ENCODE measurements around the gene CSMD2. TPM values are rescaled to one million over a fixed set of nuclear protein-coding genes. Genes with fewer than 3 reads are reported as not detected.

Gene CSMD2
- total and polyA plus RNA-seq, 12 donors: 0.35 to 5.1 (median 1.5) TPM

DNA sequence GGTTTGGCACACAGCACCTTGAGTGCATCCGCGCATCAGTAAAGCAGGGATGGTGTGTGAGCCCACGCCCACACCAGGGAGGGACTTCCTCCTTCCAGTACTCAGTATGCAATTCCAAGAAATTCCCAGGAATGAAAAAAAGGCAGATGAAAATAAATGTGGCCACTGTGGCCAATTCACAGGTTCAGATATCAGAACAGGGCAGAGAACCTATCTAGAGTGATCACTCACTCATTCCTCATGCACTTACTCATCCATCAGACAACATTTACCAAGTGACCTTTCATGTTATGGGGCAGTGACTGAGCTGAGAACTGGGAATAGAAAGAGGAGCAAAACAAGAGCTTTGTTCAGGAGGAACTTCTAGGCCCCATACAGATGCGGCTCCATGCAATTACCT lies 578.9 kb downstream of the CSMD2 start:
- no peaks in the 10 kb centered on the region for H3K27me3 ChIP-seq
- intact Hi-C loops (cut with DNase I): no loop called here

DNA sequence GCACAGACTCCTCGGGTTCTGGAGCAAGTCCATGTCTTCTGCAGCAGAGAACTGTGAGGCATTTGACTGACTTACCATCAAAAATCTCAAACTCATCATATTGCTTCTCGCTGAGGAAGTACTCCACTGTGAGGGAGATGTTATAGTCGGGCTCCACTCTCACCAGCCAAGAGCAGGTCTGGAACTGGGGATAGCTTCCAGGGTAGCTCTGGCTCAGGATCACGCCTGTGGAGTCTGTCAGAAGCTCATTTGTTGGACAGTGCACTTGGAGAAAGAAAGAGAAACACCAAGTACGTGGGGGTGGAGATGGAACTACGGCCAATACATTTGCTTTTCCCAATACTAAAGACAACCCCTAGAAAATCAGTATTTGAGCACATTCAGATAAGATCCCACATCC lies 581.5 kb downstream of the CSMD2 start:
- no peaks in the 10 kb centered on the region for H3K9me3 ChIP-seq (replicated peaks in 1 of 3)
- H3K27ac ChIP-seq: no peak overlapping the region
- no peaks in the 10 kb centered on the region for H3K27me3 ChIP-seq
- TF ChIP-seq POLR2A (IDR thresholded peaks at IDR 0.05): no peak
- TF ChIP-seq, protein P1, sequence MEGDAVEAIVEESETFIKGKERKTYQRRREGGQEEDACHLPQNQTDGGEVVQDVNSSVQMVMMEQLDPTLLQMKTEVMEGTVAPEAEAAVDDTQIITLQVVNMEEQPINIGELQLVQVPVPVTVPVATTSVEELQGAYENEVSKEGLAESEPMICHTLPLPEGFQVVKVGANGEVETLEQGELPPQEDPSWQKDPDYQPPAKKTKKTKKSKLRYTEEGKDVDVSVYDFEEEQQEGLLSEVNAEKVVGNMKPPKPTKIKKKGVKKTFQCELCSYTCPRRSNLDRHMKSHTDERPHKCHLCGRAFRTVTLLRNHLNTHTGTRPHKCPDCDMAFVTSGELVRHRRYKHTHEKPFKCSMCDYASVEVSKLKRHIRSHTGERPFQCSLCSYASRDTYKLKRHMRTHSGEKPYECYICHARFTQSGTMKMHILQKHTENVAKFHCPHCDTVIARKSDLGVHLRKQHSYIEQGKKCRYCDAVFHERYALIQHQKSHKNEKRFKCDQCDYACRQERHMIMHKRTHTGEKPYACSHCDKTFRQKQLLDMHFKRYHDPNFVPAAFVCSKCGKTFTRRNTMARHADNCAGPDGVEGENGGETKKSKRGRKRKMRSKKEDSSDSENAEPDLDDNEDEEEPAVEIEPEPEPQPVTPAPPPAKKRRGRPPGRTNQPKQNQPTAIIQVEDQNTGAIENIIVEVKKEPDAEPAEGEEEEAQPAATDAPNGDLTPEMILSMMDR (IDR thresholded peaks at IDR 0.05): no peak
- intact Hi-C loops (cut with DNase I): no loop called here
- no peaks in the 10 kb centered on the region for H3K36me3 ChIP-seq (replicated peaks in 1 of 2)
- no peak overlapping the region for H3K4me3 ChIP-seq
- WGBS, 4 donors: 81 to 89% (median 83%) methylated on average over 6 of the region's 6 CpGs
- no peaks in the 10 kb centered on the region for H3K4me1 ChIP-seq (replicated peaks in 1 of 2)
- DNase-seq: no peak

More for the DNA sequence above, 578.9 kb downstream of the CSMD2 start:
- H3K4me1 ChIP-seq (replicated peaks in 1 of 2): no peaks in the 10 kb centered on the region
- no peak for DNase-seq
- no peak overlapping the region for H3K27ac ChIP-seq
- no peaks in the 10 kb centered on the region for H3K9me3 ChIP-seq (replicated peaks in 1 of 3)
- TF ChIP-seq, protein P1 (IDR thresholded peaks at IDR 0.05): no peak
- no peaks in the 10 kb centered on the region for H3K36me3 ChIP-seq (replicated peaks in 1 of 2)
- H3K4me3 ChIP-seq: no peak overlapping the region
- WGBS, 4 donors: 82 to 98% (median 95%) methylated on average over 3 to 4 of the region's 4 CpGs

DNA sequence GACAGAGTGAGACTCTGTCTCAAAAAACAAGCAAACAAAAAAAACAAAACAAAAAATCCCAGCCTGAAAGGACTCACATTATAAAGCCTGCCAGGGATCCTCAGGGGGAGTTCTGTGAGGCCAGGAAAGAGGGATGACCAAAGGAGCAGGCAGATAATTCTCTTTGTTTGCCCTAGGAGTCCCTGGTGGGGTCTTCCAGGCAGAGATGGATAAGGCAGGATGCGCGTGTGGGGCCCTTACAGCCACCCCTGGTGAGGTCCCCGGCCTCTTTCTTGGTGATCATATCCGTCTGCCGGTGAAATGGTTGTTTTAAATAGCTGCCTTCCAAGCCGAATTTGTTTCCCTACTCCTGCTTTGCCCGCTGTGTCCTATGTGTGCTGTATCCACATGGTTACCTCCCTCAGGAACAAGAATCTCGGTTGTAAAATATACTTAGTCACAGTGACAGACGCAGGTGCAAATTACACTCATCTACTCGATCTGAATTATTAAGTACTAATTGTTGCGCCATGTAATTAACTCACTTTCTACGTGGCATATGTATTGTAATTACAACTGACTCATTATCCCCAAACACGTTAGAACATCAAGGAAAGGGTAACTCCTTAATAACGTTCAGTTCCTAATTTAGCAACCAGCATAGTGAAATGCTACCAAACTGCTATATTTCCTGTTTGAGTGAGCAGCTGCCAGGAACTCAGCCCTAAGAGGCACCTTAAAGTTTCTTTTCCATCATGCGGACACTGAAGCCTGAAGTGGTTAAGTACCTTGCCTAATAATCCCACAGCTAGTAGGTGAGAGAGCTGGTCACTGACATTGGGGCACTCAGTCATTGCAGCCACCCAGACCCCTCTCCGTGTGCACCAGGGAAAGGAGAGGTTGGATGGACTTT lies 586.2 kb downstream of the CSMD2 start:
- Histone ChIP-seq H3K4me3 (no peak overlapping the region), H3K27ac (no peak overlapping the region), H3K4me1 (replicated peaks in 1 of 2) (peaks cover 0 to 5% of the 10 kb centered on the region in 2 donors), H3K36me3 (replicated peaks in 1 of 2) (no peaks in the 10 kb centered on the region), H3K9me3 (replicated peaks in 1 of 3) (no peaks in the 10 kb centered on the region), H3K27me3 (no peaks in the 10 kb centered on the region)
- WGBS, 4 donors: 70 to 74% (median 72%) methylated on average over 15 to 16 of the region's 16 CpGs
- intact Hi-C loops (cut with DNase I): no loop called here
- TF ChIP-seq, protein P1 (IDR thresholded peaks at IDR 0.05): no peak
- TF ChIP-seq POLR2A (IDR thresholded peaks at IDR 0.05): no peak
- no peak for DNase-seq

DNA sequence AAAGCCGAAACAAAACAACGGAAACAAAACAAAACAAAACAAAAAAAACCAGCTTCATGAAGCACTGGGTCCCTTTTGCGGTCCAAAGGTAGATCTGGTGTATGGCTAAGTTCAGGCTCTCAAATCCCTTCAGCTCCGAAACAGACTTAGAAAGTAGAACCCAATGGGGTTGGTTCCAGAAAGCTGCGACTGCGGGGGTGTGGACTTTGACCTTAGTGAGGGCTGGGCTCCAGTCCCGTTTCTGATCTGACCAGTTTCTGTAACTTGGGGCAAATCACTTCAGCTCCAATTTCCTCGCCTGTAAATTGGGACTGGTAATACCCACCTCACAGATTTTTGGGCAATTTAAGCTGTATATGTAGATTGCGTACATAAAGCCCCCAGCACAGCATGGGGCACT lies 587.4 kb downstream of the CSMD2 start:
- Histone ChIP-seq H3K27ac (no peak overlapping the region), H3K36me3 (replicated peaks in 1 of 2) (no peaks in the 10 kb centered on the region), H3K4me3 (no peak overlapping the region), H3K9me3 (replicated peaks in 1 of 3) (no peaks in the 10 kb centered on the region), H3K4me1 (replicated peaks in 1 of 2) (peaks cover 0 to 5% of the 10 kb centered on the region in 2 donors), H3K27me3 (no peaks in the 10 kb centered on the region)
- WGBS, 4 donors: 86 to 92% (median 90%) methylated on average over 9 of the region's 9 CpGs
- no peak for DNase-seq
- TF ChIP-seq POLR2A (IDR thresholded peaks at IDR 0.05): no peak
- TF ChIP-seq, protein P1 (IDR thresholded peaks at IDR 0.05): no peak
- intact Hi-C loops (cut with DNase I): no loop called here
